Omental fat pad (tissue), 4 donors: ENCODE results near the gene GRAP2. TPM values are rescaled to one million over a fixed set of nuclear protein-coding genes. Genes with fewer than 3 reads are reported as not detected.

Experiments used
- ATAC-seq: fragments of 150-250 bp; one replicate; pipeline ENCODE4 v1.9.1; 2016; ENCODE audit warnings: mild to moderate bottlenecking, moderate library complexity; ENCODE audit not compliant: low FRiP score
- DNase-seq: peaks from one replicate; pipeline ENCODE4 v3.0.0-alpha.2; 2019; ENCODE audit warnings: low spot score
- CTCF ChIP-seq, 3 donors: fragments of 450-650 bp; IDR thresholded peaks; one replicate each; pipeline ENCODE4 v1.5.1; 2016 to 2017; ENCODE audit warnings: antibody characterized with exemption in 3 of 3, mild to moderate bottlenecking in 3 of 3, moderate library complexity in 2 of 3
- total RNA-seq, 4 donors: library from RNA; depleted of rRNA; stranded (reverse); fragments of >200 nt; gene quantifications; one replicate each; pipeline ENCODE4 v1.1.0, GENCODE V29; 2016

GRAP2 gene
- total RNA-seq, 4 donors from 2014 or later = 1.0 to 9.5 (median 3.7) TPM

- no peak for TF ChIP-seq CTCF (IDR thresholded peaks at IDR 0.05)
Observed at GRCh38 chr22:39940757-39941305, 39.9 kb downstream of the GRAP2 start.

GRCh38 chr22:39941601-39942000 lies 40.7 kb downstream of the GRAP2 start:
- TF ChIP-seq CTCF (IDR thresholded peaks at IDR 0.05) = no peak
- ATAC-seq (no peak), DNase-seq (no peak)

More at GRCh38 chr22:39940757-39941305, 39.9 kb downstream of the GRAP2 start:
- ATAC-seq (no peak), DNase-seq (no peak)

GRCh38 chr22:39942439-39943230 lies 41.8 kb downstream of the GRAP2 start:
- ATAC-seq = no peak
- no peak for TF ChIP-seq CTCF (IDR thresholded peaks at IDR 0.05)
- DNase-seq = no peak

GRCh38 chr22:39943337-39943736 lies 42.5 kb downstream of the GRAP2 start:
- no peak for TF ChIP-seq CTCF (IDR thresholded peaks at IDR 0.05)
- ATAC-seq (no peak), DNase-seq (no peak)

- no peak for ATAC-seq
- no peak for TF ChIP-seq CTCF (IDR thresholded peaks at IDR 0.05)
- no peak for DNase-seq
Observed at GRCh38 chr22:39943953-39944872, 43.3 kb downstream of the GRAP2 start.

GRCh38 chr22:39946126-39946502 lies 45.2 kb downstream of the GRAP2 start:
- TF ChIP-seq CTCF (IDR thresholded peaks at IDR 0.05) = no peak
- no peak for DNase-seq
- no peak for ATAC-seq
